ENCODE results near the gene PLXNB2.

Gene PLXNB2

GRCh38 chr22:50255099-50255498, 52.3 kb downstream of the PLXNB2 start:
- DNase-seq (ENCODE audit: low read depth in 1 of 2, low spot score in 1 of 2): no peak

DNA sequence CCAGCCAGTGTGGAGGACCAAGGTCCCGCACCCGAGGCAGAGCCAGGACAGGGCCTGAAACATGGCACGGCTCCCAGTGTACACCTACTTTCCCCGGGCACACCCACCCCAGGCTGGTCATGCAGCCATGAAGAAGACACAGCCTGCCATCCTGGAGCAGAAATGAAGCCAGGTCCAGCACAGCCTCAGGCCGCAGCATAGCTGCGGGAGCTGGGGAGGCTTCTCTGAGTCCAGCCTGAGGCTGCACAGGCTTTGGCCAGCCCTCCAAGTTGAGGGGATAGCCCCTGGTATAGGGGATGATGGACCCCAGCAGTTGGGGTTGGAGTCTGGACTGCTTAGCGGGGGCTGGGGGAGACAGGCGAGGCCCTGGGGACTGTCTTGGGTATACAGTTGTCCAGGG, 53.5 kb downstream of the PLXNB2 start:
- no peak for DNase-seq (ENCODE audit: low read depth in 1 of 2, low spot score in 1 of 2)

DNA sequence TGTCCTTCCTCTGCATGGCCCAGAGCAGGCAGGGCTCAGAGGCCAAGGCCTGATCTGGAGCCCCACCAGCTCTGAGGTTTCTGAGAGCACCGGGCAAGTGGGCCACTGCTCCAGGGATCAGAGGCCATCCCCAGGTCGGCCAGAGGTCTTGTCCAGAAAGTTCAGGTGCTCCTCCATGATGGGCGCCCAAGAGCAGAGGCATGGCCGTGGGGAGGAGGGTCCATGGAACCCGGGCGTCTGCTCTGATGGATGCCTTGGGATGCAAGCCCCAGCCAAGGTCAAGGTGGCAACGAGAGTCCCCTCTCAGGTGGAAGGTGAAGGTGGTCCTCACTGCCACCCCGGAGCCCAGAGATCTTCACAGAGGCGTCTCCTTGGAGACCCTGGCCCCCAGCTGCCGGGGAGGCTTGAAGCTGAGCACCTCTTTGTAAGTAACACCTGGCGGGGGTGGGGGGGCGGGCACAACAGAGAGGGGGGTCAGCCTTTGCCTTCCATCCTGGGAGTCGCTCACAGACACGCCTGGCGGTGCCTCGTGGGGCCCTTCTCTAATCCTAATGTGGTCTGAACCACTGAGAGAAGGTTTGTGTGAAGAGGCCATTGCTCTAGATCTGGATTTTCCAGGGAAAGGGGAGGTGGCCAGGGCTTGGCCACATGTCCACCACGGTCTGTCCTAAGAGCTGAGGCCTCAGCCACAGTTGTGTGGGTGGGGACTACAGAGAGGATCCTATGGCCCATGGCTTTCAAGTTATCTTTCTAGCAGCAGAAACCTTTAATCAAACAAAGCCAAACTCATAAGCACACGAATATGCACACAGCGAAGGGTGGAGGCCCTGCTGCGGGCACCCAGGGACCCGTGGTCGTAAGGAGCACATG, 54.2 kb downstream of the PLXNB2 start:
- DNase-seq (ENCODE audit: low read depth in 1 of 2, low spot score in 1 of 2): no peak

- peak; percentile 50 to 61 for DNase-seq (ENCODE audit: low read depth in 1 of 2, low spot score in 1 of 2)
These were observed 55.1 kb downstream of the PLXNB2 start for GRCh38 chr22:50252082-50253045.

DNA sequence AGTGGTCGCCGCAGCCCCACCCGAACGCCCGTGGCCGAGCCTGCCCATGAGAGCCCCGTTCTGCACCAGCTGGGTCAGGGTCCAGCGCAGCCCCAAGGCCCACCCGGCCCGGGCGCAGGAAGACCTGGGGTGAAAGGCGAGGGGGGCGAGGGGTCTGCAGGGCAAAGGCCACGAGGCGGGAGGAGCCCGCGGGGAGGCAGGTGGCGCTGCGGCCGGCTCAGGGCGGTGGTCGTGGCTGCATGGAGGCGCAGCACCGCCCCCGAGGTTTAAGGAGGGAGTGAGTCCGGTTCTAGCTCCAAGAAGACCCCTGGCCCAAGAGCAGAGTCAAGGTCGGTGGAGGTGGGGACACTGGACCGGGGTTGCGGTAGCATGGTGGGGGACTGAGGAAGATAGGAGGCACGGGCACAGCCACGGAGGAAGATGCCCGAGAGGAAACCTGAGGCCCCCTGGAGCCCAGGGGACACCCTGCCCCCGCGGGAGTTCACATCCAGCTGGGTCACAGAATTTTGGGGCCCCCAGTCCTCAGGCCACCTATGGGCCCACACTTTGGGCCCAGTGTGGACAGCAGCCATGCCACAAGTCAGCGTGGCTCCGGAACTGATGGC, 55.9 kb downstream of the PLXNB2 start:
- DNase-seq (ENCODE audit: low read depth in 1 of 2, low spot score in 1 of 2): no peak

DNA sequence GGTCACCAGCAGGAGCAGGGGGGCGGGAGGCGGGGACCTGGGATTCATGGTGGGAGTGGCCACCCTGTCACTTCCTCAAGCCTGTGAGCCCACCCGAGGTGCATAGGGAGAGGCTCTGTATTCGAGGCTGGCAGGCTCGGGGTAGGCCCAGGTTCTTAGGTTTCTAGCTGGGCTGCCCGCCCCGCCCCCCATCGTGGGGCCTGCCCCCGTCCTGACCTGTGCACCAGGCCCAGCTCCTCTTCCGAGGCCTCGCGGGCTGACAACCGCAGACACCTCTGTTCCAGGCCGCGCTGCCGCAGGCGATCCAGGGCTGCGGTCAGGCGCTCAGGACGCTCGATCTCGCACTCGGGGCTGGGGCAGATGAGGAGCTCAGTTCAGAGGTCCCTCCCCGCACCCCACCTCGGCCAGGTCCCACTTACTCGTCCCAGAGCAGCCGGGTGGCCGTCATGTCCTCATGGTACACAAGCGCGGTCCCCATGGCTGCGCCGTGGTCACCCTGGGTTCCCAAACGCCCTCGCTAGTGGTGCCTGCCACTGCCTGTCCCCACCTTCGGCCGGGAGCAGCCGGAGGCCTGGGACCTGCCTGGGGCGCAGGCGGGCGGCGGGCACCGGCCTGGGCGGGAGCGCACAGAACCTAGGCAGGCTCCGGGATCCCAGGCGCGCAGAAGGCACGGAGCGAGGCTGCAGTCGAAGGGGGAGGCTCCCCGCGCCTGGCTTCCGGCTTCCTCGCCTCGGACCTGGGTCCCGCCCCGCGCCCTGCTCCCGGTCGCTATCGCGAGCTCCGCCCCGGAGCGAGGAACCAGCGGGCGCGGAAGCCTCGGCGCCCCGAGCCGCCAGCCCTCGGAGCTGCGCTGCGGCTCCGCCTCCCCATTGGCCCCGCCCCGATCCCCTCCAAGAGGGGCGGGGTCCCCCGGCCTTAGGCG, 56.6 kb downstream of the PLXNB2 start, which contains the start of gene HDAC10:
Gene HDAC10 (minus strand): TSS at position 711 of the 922 bp plus-strand sequence. CDS start 233 bp downstream, at position 478.
- peak; percentile 58 to 71 for DNase-seq (ENCODE audit: low read depth in 1 of 2, low spot score in 1 of 2)

GRCh38 chr22:50250249-50250554, 57.2 kb downstream of the PLXNB2 start:
- no peak for DNase-seq (ENCODE audit: low read depth in 1 of 2, low spot score in 1 of 2)

- no peak for DNase-seq (ENCODE audit: low read depth in 1 of 2, low spot score in 1 of 2)
These were observed 57.9 kb downstream of the PLXNB2 start for GRCh38 chr22:50249341-50250248.

GRCh38 chr22:50248196-50249081, 59.0 kb downstream of the PLXNB2 start:
- no peak for DNase-seq (ENCODE audit: low read depth in 1 of 2, low spot score in 1 of 2)

DNA sequence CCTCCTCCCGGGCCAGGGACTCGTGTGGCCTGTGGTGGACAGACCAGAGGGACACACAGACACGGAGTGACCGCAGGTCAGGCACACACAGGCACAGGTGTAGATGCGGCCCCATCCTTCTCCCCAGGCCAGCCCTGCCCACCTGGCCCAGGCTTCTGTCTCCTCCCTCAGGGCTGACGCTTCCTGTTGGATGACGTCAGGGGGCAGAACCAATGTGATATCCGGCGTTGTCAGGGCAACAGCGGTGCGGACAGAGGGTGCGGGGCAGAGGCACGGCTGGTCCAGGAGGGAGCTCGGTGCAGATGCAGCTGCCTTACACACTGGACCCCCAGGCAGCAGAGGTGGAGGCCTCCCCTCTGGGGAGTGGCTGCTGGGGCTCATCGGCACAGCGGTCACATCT, 59.7 kb downstream of the PLXNB2 start:
- peak in 1 of 2 donors; percentile 30 for DNase-seq (ENCODE audit: low read depth in 1 of 2, low spot score in 1 of 2)

- no peak for DNase-seq (ENCODE audit: low read depth in 1 of 2, low spot score in 1 of 2)
These were observed 60.9 kb downstream of the PLXNB2 start for GRCh38 chr22:50246242-50247175.

DNA sequence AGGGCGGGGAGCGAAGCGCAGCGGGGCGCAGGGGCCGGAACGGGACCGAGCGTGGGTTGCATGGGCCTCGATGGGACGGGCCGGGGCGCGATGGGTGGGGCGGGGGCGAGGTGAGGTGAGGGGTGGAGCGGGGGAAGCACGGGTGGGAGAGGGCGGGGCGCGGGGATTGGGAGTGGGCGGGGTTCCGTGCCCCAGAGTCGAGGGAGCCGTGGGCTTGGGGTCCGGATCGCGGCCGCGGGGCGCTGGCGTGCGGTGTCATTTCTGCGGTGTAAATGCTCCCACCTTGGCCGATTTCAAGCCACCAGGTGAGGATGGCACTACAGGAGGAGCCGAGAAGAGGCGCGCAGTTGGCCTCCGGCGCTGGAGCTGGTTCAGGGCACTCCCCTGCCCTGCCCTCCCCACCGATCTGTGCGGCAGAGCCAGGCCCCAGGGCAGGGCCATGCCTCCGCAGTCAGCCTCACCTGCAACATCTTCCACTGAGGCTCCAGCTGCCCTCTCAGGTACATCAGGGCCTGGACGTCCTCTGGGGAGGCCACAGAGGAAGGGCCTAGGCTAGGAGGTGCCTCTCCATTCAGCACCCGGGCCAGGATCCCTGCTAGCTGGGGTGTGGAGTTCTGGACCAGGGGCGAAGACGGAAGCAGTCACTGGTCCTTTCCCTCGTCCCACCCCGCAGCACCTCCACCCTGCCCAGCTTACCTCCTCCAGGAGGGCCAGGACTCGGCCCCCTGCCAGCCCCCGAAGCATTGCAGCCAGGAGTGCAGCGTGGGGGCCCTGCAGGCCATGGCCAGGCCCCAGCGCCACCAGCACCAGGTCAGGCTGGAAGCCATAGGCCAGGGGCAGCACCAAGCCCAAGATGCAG, 62.0 kb downstream of the PLXNB2 start:
- no peak for DNase-seq (ENCODE audit: low read depth in 1 of 2, low spot score in 1 of 2)

DNA sequence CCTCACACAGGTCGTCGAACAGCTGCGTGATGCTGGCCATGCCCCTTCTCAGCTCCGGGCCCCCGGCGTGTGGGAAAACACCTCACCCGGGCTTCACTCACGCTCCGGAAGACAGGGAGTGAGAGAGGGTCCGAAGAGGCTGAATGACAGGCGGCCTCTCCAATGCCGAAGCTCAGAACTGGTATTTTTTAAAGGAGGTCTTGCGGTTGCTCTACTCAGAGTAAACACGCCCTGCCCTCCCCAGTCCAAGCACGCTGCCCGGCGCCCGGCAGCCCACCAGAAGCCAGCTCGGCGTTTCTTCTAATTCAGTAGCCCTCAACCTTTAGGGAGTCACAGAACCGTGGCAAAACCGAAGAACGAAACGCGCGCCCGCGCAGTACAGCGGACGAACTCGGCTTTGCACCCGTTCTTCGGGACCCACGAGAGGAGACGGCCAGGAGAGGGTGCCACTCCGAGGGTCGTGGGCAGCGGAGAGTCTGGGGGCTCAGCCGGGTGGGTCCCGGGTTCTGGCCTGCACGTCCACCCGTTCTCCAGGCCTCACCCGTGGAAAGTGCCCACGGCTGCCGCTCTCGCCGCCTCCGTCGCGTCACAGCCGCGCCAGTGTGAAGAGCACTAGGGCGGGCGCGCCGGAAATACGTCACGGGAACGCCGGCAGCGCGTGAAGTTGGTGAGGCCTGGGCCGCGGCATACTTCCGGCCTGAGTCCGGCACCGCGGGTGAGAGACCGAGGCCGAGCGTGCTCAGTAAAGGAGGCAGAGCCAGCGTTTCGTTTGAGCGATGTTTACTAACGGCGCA, 62.8 kb downstream of the PLXNB2 start, which contains the start of gene TUBGCP6:
Gene TUBGCP6 (minus strand): TSS at position 604 of the 794 bp plus-strand sequence. CDS start 564 bp downstream, at position 40.
- peak; percentile 77 to 86 for DNase-seq (ENCODE audit: low read depth in 1 of 2, low spot score in 1 of 2)

DNA sequence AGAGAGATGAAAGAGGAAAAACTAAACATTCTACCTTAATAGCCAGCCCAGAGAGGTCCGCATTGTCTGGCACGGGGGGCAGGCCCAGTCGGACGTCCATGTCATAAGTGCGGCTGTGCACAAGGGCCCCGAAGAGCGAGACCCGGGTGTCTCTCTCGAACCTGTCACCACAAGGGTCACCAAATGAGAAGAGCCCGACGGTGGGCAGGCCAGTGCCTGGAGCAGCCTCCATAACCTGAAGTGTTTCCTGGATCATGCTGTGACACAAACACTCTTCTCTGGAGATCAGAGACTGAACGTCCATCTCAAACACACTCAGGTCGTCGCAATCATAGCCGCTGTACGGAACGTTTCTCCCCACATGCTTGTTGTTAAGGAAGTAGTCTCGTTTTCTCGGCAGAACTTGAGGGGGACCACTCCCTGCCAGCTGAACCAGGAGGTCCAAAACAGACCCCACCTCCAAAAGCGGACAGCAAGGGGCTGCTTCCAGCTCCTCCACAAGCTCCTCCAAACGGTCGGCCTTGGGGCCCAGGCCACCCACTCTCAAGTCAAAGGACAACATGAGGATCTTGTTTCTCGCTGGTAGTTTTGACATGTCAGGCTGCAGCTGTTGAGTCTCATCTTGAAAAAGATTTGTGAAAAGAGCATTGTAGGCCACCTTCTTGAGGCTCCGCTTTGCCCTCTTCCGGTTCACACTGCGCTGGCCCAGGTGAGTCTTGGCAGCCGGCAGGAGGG, 63.6 kb downstream of the PLXNB2 start:
- DNase-seq (ENCODE audit: low read depth in 1 of 2, low spot score in 1 of 2): no peak
